H1 (cell line): ENCODE measurements around the gene HSD17B10. TPM values are rescaled to one million over a fixed set of nuclear protein-coding genes. Genes with fewer than 3 reads are reported as not detected.

Experiments
- CTCF ChIA-PET: fragments of 300-600 bp; sonication (Branson Sonifier 250); formaldehyde crosslinking; loops from one replicate; lab custom pipeline; 2021; ENCODE audit not compliant: partially characterized antibody; lab: Charles Lee
- POLR2A ChIA-PET: fragments of 300-600 bp; sonication (Branson Sonifier 250); formaldehyde crosslinking; loops from one replicate; lab custom pipeline; 2021; ENCODE audit warnings: inconsistent platforms; ENCODE audit not compliant: partially characterized antibody; lab: Charles Lee
- DNase-seq, 2 experiments: peaks; one replicate each; pipeline versions ENCODE4 v3.0.0 to v3.0.0-alpha.2; 2010 to 2022; ENCODE audit warnings: low spot score in 2 of 2, low read depth in 1 of 2, mixed read lengths in 1 of 2
- FAIRE-seq: peaks from 2 replicates; lab custom pipeline; 2011; peaks lifted over from hg19 to GRCh38; lab: Jason Lieb, UNC
- H2AFZ ChIP-seq: 2 replicates; pipeline ENCODE4 v1.8.1; 2012; ENCODE audit warnings: low read length, inconsistent platforms
- H2AK5ac ChIP-seq: 2 replicates; pipeline ENCODE4 v1.6.1; 2013; ENCODE audit warnings: low read depth, low read length
- H2BK120ac ChIP-seq: replicated peaks from 2 replicates; pipeline ENCODE3; 2013; ENCODE audit warnings: low read depth, low read length, inconsistent platforms
- H2BK12ac ChIP-seq: 2 replicates; pipeline ENCODE4 v1.6.1; 2013; ENCODE audit warnings: low read depth, low read length
- H2BK15ac ChIP-seq: 2 replicates; pipeline ENCODE4 v1.6.1; 2013; ENCODE audit warnings: low read length
- H2BK20ac ChIP-seq: 2 replicates; pipeline ENCODE4 v1.6.1; 2013; ENCODE audit warnings: low read length
- H2BK5ac ChIP-seq: 2 replicates; pipeline ENCODE4 v1.6.1; 2013; ENCODE audit warnings: low read depth, low read length
- H3K14ac ChIP-seq: 2 replicates; pipeline ENCODE4 v1.6.1; 2013; ENCODE audit warnings: inconsistent platforms; ENCODE audit not compliant: insufficient read length
- H3K18ac ChIP-seq: 2 replicates; pipeline ENCODE4 v1.6.1; 2013; ENCODE audit warnings: low read length; ENCODE audit errors: extremely low read depth
- H3K23ac ChIP-seq: 2 replicates; pipeline ENCODE4 v1.6.1; 2013; ENCODE audit warnings: inconsistent platforms; ENCODE audit not compliant: insufficient read length
- H3K23me2 ChIP-seq: 2 replicates; pipeline ENCODE4 v1.6.1; 2013; ENCODE audit warnings: low read depth, low read length
- H3K27ac ChIP-seq: 2 replicates; pipeline ENCODE4 v1.6.1; 2011; ENCODE audit warnings: low read depth, low read length, inconsistent platforms
- H3K27me3 ChIP-seq, 4 experiments: replicated peaks in 1 of 4; 1 replicate in 1 of 4; 2 replicates in 3 of 4; pipeline versions ENCODE4 v1.6.1 to v1.8.1; 2011 to 2013; ENCODE audit warnings: low read length in 3 of 4, mild to moderate bottlenecking in 3 of 4, inconsistent platforms in 2 of 4, mixed read lengths in 2 of 4, moderate library complexity in 1 of 4; ENCODE audit not compliant: control insufficient read depth in 3 of 4, insufficient read depth in 3 of 4; ENCODE audit errors: extremely low read depth in 1 of 4
- H3K36me3 ChIP-seq, 4 experiments: 2 replicates each; pipeline versions ENCODE4 v1.6.1 to v1.8.1; 2011 to 2013; ENCODE audit warnings: mild to moderate bottlenecking in 4 of 4, low read length in 3 of 4, moderate library complexity in 2 of 4, control low read depth in 1 of 4, inconsistent platforms in 1 of 4; ENCODE audit not compliant: insufficient read depth in 4 of 4, control insufficient read depth in 2 of 4
- H3K4ac ChIP-seq: replicated peaks from 2 replicates; pipeline ENCODE3; 2013; ENCODE audit warnings: low read length, low read depth, mixed read lengths, inconsistent platforms; ENCODE audit not compliant: insufficient read length
- H3K4me1 ChIP-seq, 4 experiments: replicated peaks in 1 of 4; 1 replicate in 1 of 4; 2 replicates in 3 of 4; pipeline versions ENCODE4 v1.6.1 to v1.8.1; 2011 to 2013; ENCODE audit warnings: low read length in 3 of 4, inconsistent platforms in 2 of 4, mixed read lengths in 1 of 4; ENCODE audit not compliant: insufficient read depth in 4 of 4, control insufficient read depth in 3 of 4
- H3K4me2 ChIP-seq, 2 experiments: 2 replicates each; pipeline versions ENCODE4 v1.6.1 to v1.8.1; 2011 to 2013; ENCODE audit warnings: low read depth in 2 of 2, low read length in 2 of 2, control low read depth in 1 of 2, inconsistent platforms in 1 of 2, mild to moderate bottlenecking in 1 of 2; ENCODE audit not compliant: insufficient read depth in 1 of 2
- H3K4me3 ChIP-seq, 4 experiments: fragments of 200-600, 300-600 bp in 1 of 4; sonication (generic), shearing (Covaris generic), sonication (Bioruptor Twin) in 1 of 4; 2 replicates each; pipeline versions ENCODE4 v1.5.1 to v1.8.1; 2011 to 2016; ENCODE audit warnings: low read length in 4 of 4, low read depth in 3 of 4, control low read depth in 2 of 4, inconsistent platforms in 2 of 4, mild to moderate bottlenecking in 2 of 4, mixed read lengths in 1 of 4, moderate library complexity in 1 of 4; ENCODE audit not compliant: insufficient read depth in 2 of 4; ENCODE audit errors: extremely low read depth in 1 of 4
- H3K56ac ChIP-seq: replicated peaks from 2 replicates; pipeline ENCODE3; 2013; ENCODE audit warnings: low read depth, mild to moderate bottlenecking, mixed read lengths, low read length, inconsistent platforms; ENCODE audit not compliant: insufficient read length
- H3K79me1 ChIP-seq: 2 replicates; pipeline ENCODE4 v1.6.1; 2013; ENCODE audit warnings: low read depth, low read length, control low read depth
- H3K79me2 ChIP-seq, 2 experiments: 2 replicates each; pipeline versions ENCODE4 v1.6.1 to v1.8.1; 2012 to 2013; ENCODE audit warnings: low read length in 2 of 2, mild to moderate bottlenecking in 2 of 2, inconsistent platforms in 1 of 2; ENCODE audit not compliant: insufficient read depth in 2 of 2, control insufficient read depth in 1 of 2
- H3K9ac ChIP-seq, 4 experiments: replicated peaks in 1 of 4; 1 replicate in 1 of 4; 2 replicates in 3 of 4; pipeline versions ENCODE4 v1.6.1 to v1.8.1; 2011 to 2013; ENCODE audit warnings: low read depth in 3 of 4, low read length in 3 of 4, control low read depth in 2 of 4, mild to moderate bottlenecking in 2 of 4, moderate library complexity in 2 of 4, inconsistent platforms in 1 of 4; ENCODE audit errors: extremely low read depth in 1 of 4
- H3K9me3 ChIP-seq, 2 experiments: 2 replicates each; pipeline versions ENCODE4 v1.6.1 to v1.8.1; 2012 to 2013; ENCODE audit warnings: mild to moderate bottlenecking in 2 of 2, moderate library complexity in 2 of 2, control low read depth in 1 of 2, inconsistent platforms in 1 of 2, low read depth in 1 of 2, low read length in 1 of 2, mixed read lengths in 1 of 2; ENCODE audit not compliant: insufficient read depth in 2 of 2
- H4K20me1 ChIP-seq, 2 experiments: replicated peaks in 1 of 2; 2 replicates each; pipeline versions ENCODE3 to v1.8.1; 2011 to 2013; ENCODE audit warnings: inconsistent platforms in 2 of 2, low read length in 2 of 2, mild to moderate bottlenecking in 1 of 2; ENCODE audit not compliant: insufficient read depth in 2 of 2, control insufficient read depth in 1 of 2
- H4K5ac ChIP-seq: 2 replicates; pipeline ENCODE4 v1.6.1; 2013; ENCODE audit warnings: low read length, low read depth, mixed read lengths, inconsistent platforms; ENCODE audit not compliant: insufficient read length
- H4K8ac ChIP-seq: 2 replicates; pipeline ENCODE4 v1.8.0; 2013; ENCODE audit warnings: mild to moderate bottlenecking, moderate library complexity, low read length, inconsistent platforms; ENCODE audit not compliant: insufficient read depth; ENCODE audit errors: extremely low read depth
- H4K91ac ChIP-seq: replicated peaks from 2 replicates; pipeline ENCODE3; 2013; ENCODE audit warnings: low read length, mixed read lengths, inconsistent platforms; ENCODE audit not compliant: insufficient read length
- NRF1 ChIP-seq: IDR thresholded peaks from 2 replicates; pipeline ENCODE4 v1.6.1; 2011; ENCODE audit warnings: mild to moderate bottlenecking, low read depth, low read length, improper control_type of control experiment
- WGBS, 2 experiments: shearing (Covaris generic) in 1 of 2; methylation state at CpG; one replicate each; pipeline versions ENCODE4 v1.1.6 to v1.1.7; 2013 to 2015; ENCODE audit warnings: low lambda C conversion rate in 2 of 2, mixed read lengths in 2 of 2, inconsistent platforms in 1 of 2, low coverage in 1 of 2, missing lambda C conversion rate in 1 of 2; ENCODE audit not compliant: insufficient replicate concordance in 2 of 2, insufficient coverage in 1 of 2, insufficient read length in 1 of 2; ENCODE audit errors: extremely low coverage in 1 of 2, missing lambda C conversion rate in 1 of 2; 5-methylcytosine and 5-hydroxymethylcytosine counted together
- polyA plus RNA-seq, 7 experiments: library from polyadenylated mRNA; depleted of rRNA in 3 of 7; stranded (reverse) in 5 of 7; unstranded in 2 of 7; fragments of >200 nt in 5 of 7; fragments of 200-250 nt in 2 of 7; gene quantifications; 1 replicate in 5 of 7; 2 replicates in 1 of 7; 4 replicates in 1 of 7; pipeline versions ENCODE4 v1.2.1 to v1.2.3, GENCODE V29; 2011 to 2013; ENCODE audit warnings: missing spikeins in 2 of 7, mixed read lengths in 2 of 7
- total RNA-seq: library from RNA; stranded (reverse); fragmentation: NEBNext Ultra II Directional; extraction: Animal tissue kit (Norgen Biotek cat#: 25700); gene quantifications from 2 replicates; pipeline ENCODE4 v1.2.1, GENCODE V29; 2021

Gene HSD17B10
- total and polyA plus RNA-seq, 2 of the 8 experiments (the other 6 are each of a cell fraction or from before 2014, with no cell fraction given), result 114 to 236 TPM

GRCh38 chrX:53422861-53423306 is 11.3 kb downstream of the HSD17B10 start, which contains the start of gene RIBC1:
Gene RIBC1, plus strand, starts transcription at chrX:53422873. Its CDS starts 3,404 bp downstream, at chrX:53426277.
- H3K14ac ChIP-seq, result no peak within 1 kb of the TSS
- H3K4me2 ChIP-seq, result peak within 1 kb of the TSS; percentile 85 to 94
- H2BK5ac ChIP-seq, result peak within 1 kb of the TSS; percentile 60; the same call in 1 of the 2 replicates
- peaks cover 10% of the 10 kb centered on the region; the same call in 1 of the 2 replicates for H3K23me2 ChIP-seq
- H3K79me1 ChIP-seq, result no peaks in the 10 kb centered on the region; the same call in 1 of the 2 replicates
- peak within 1 kb of the TSS; percentile 83 for H4K5ac ChIP-seq
- H3K27ac ChIP-seq, result peak within 1 kb of the TSS; percentile 97
- no peak within 1 kb of the TSS for H2BK20ac ChIP-seq
- 0 out of 2 replicates have a peak within 1 kb of the TSS, but pooled peaks have one; percentile 39 for H2BK12ac ChIP-seq
- H3K79me2 ChIP-seq, result peaks cover 14 to 40% of the 10 kb centered on the region in 2 experiments
- H3K9me3 ChIP-seq, result no peaks in the 10 kb centered on the region
- no peak within 1 kb of the TSS for H3K23ac ChIP-seq
- peak within 1 kb of the TSS; percentile 74 to 79 (median 78) for H3K4me3 ChIP-seq
- DNase-seq (no peak), FAIRE-seq (peak; percentile 77)
- ChIA-PET POLR2A (interaction anchor here (0.5 to 2.8 kb wide), 21 partner anchors 12 to 260 kb away, joined by 3 to 33 read pairs (median 4); partner anchors contain the start of genes HSD17B10 and KDM5C), CTCF (interaction anchor here (0.7 to 1.4 kb wide), 8 partner anchors 11 to 106 kb away, joined by 3 read pairs; partner anchors contain the start of gene HSD17B10)
- H2BK15ac ChIP-seq, result no peak within 1 kb of the TSS
- peak within 1 kb of the TSS; percentile 95 to 97 (median 96) for H3K9ac ChIP-seq
- H2AK5ac ChIP-seq, result no peak within 1 kb of the TSS
- H3K56ac ChIP-seq, result peak within 1 kb of the TSS; percentile 16
- H3K4me1 ChIP-seq, result peaks cover 0 to 8% (median 4%) of the 10 kb centered on the region in 4 experiments; a peak in 5 of 7 replicates
- 0 out of 2 replicates have a peak within 1 kb of the TSS, but pooled peaks have one; percentile 41 for H2AFZ ChIP-seq
- no peak within 1 kb of the TSS; the same call in 1 of the 2 replicates for H3K18ac ChIP-seq
- no peaks in the 10 kb centered on the region for H3K36me3 ChIP-seq
- WGBS, 2 experiments, result 2% methylated on average over 16 of the region's 17 CpGs; no CpG with 5 or more reads in 1 of the 2 experiments
- H2BK120ac ChIP-seq, result no peak within 1 kb of the TSS
- no peaks in the 10 kb centered on the region for H3K27me3 ChIP-seq
- no peak for TF ChIP-seq NRF1
- peaks cover 4 to 5% of the 10 kb centered on the region in 2 experiments for H4K20me1 ChIP-seq
- H4K91ac ChIP-seq, result no peak within 1 kb of the TSS
- H3K4ac ChIP-seq, result no peak within 1 kb of the TSS
- peak within 1 kb of the TSS; percentile 93 for H4K8ac ChIP-seq
